T-helper 1 cell treated with Interleukin-12 subunit alpha and Interleukin-12 subunit beta and Interleukin-4 antibody, amounts not matched to agents 30 μg/mL and 1 μg/mL, for 36 hours (primary cell): ENCODE results near the gene ABHD14A.
A peak's percentile ranks its signal among the peaks of the same experiment; 100 is the strongest.

Experiments
- H3K27ac Mint-ChIP-seq: one replicate; pipeline ENCODE4 v1.8.0; 2021; ENCODE audit warnings: mild to moderate bottlenecking, mixed read lengths
- H3K27me3 Mint-ChIP-seq: one replicate; pipeline ENCODE4 v1.8.0; 2021; ENCODE audit warnings: low read depth, mixed read lengths
- H3K36me3 Mint-ChIP-seq: one replicate; pipeline ENCODE4 v1.8.0; 2021; ENCODE audit warnings: low read depth, mixed read lengths
- H3K4me1 Mint-ChIP-seq: one replicate; pipeline ENCODE4 v1.8.0; 2021; ENCODE audit warnings: low read depth, mixed read lengths
- H3K4me3 Mint-ChIP-seq: one replicate; pipeline ENCODE4 v1.8.0; 2021; ENCODE audit warnings: mild to moderate bottlenecking, moderate library complexity, mixed read lengths
- H3K9me3 Mint-ChIP-seq: one replicate; pipeline ENCODE4 v1.8.0; 2021; ENCODE audit warnings: mixed read lengths

Gene ABHD14A

GRCh38 chr3:51968883-51969678, 5.8 kb upstream of the ABHD14A start:
- Mint-ChIP-seq H3K4me1 (peaks cover 9% of the 10 kb centered on the region), H3K36me3 (no peaks in the 10 kb centered on the region), H3K27me3 (no peaks in the 10 kb centered on the region), H3K4me3 (peak overlapping the region; percentile 67), H3K27ac (peak overlapping the region; percentile 32), H3K9me3 (no peaks in the 10 kb centered on the region)

- Mint-ChIP-seq H3K9me3 (no peaks in the 10 kb centered on the region), H3K36me3 (no peaks in the 10 kb centered on the region), H3K4me3 (no peak overlapping the region), H3K27me3 (no peaks in the 10 kb centered on the region), H3K4me1 (peaks cover 14% of the 10 kb centered on the region), H3K27ac (no peak overlapping the region)
These were observed 5.0 kb upstream of the ABHD14A start for GRCh38 chr3:51969841-51970240.

GRCh38 chr3:51970606-51971300, 4.1 kb upstream of the ABHD14A start:
- Mint-ChIP-seq H3K36me3 (no peaks in the 10 kb centered on the region), H3K27me3 (no peaks in the 10 kb centered on the region), H3K27ac (no peak overlapping the region), H3K9me3 (no peaks in the 10 kb centered on the region), H3K4me1 (peaks cover 16% of the 10 kb centered on the region), H3K4me3 (peak overlapping the region; percentile 31)

GRCh38 chr3:51971350-51971749, 3.5 kb upstream of the ABHD14A start:
- Mint-ChIP-seq H3K4me1 (peaks cover 16% of the 10 kb centered on the region), H3K27me3 (no peaks in the 10 kb centered on the region), H3K4me3 (no peak overlapping the region)

GRCh38 chr3:51974277-51974962, 444 bp upstream of the ABHD14A start:
- Mint-ChIP-seq H3K4me1 (peaks cover 23% of the 10 kb centered on the region), H3K36me3 (no peaks in the 10 kb centered on the region), H3K27me3 (no peaks in the 10 kb centered on the region), H3K4me3 (peak overlapping the region; percentile 94), H3K9me3 (no peaks in the 10 kb centered on the region), H3K27ac (peak overlapping the region; percentile 88)

More at GRCh38 chr3:51971350-51971749, 3.5 kb upstream of the ABHD14A start:
- H3K27ac Mint-ChIP-seq: no peak overlapping the region
- no peaks in the 10 kb centered on the region for H3K9me3 Mint-ChIP-seq
- H3K36me3 Mint-ChIP-seq: no peaks in the 10 kb centered on the region

GRCh38 chr3:51975852-51976549, 1.1 kb downstream of the ABHD14A start:
- Mint-ChIP-seq H3K4me1 (peaks cover 25% of the 10 kb centered on the region), H3K36me3 (peaks cover 3% of the 10 kb centered on the region), H3K27ac (peak overlapping the region; percentile 79), H3K27me3 (no peaks in the 10 kb centered on the region), H3K9me3 (no peaks in the 10 kb centered on the region), H3K4me3 (peak overlapping the region; percentile 90)

GRCh38 chr3:51977446-51978142, 2.7 kb downstream of the ABHD14A start:
- H3K4me1 Mint-ChIP-seq: peaks cover 34% of the 10 kb centered on the region
- peak overlapping the region; percentile 45 for H3K4me3 Mint-ChIP-seq
- H3K27ac Mint-ChIP-seq: peak overlapping the region; percentile 53
- H3K36me3 Mint-ChIP-seq: peaks cover 4% of the 10 kb centered on the region
- no peaks in the 10 kb centered on the region for H3K9me3 Mint-ChIP-seq
- no peaks in the 10 kb centered on the region for H3K27me3 Mint-ChIP-seq

GRCh38 chr3:51978143-51978502, 3.3 kb downstream of the ABHD14A start:
- Mint-ChIP-seq H3K9me3 (no peaks in the 10 kb centered on the region), H3K27ac (no peak overlapping the region), H3K36me3 (peaks cover 6% of the 10 kb centered on the region)

DNA sequence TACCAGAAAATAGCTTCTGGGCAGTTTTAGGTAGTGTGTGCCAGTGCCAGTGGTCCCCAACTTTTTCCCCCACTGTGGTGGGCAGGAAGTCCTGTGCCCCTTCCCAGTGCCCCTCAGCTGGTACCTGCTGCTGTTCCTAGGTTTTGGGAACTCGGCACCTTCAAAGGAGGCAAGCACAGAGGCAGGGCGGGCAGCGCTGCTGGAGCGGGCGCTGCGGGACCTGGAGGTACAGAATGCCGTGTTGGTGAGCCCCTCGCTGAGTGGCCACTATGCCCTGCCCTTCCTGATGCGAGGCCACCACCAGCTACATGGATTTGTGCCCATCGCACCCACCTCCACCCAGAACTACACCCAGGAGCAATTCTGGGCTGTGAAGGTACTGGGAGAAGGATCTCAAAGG, 5.4 kb downstream of the ABHD14A start:
- no peaks in the 10 kb centered on the region for H3K9me3 Mint-ChIP-seq

More at GRCh38 chr3:51978143-51978502, 3.3 kb downstream of the ABHD14A start:
- peaks cover 36% of the 10 kb centered on the region for H3K4me1 Mint-ChIP-seq
- no peaks in the 10 kb centered on the region for H3K27me3 Mint-ChIP-seq
- no peak overlapping the region for H3K4me3 Mint-ChIP-seq

DNA sequence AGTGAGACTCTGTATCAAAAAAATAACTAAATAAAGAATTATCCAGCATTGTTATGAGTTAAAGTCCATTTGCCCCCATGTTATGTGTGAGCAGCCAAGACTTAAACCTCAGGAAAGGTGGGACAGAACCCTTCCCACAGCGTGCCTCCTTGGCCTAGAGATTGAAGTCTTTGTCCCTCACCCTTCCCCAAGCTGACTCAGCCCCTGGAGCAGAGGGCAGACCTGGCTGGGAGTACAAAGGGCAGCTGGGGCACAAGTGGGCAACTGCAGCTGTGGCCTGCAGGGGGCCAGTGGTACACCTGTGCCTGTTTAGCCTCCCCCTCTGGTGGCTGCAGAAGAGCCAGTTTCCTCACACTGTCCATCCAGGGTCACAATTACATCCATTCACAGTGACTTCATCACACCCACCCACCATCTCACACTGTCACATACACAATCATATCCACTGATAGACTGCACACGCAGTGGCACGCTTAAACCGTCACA, 7.5 kb downstream of the ABHD14A start:
- Mint-ChIP-seq H3K9me3 (no peaks in the 10 kb centered on the region), H3K4me3 (peak overlapping the region; percentile 93), H3K4me1 (peaks cover 20% of the 10 kb centered on the region), H3K27ac (peak overlapping the region; percentile 93), H3K27me3 (no peaks in the 10 kb centered on the region), H3K36me3 (peaks cover 6% of the 10 kb centered on the region)

More for the DNA sequence above, 5.4 kb downstream of the ABHD14A start:
- Mint-ChIP-seq H3K36me3 (peaks cover 6% of the 10 kb centered on the region), H3K27me3 (no peaks in the 10 kb centered on the region), H3K27ac (no peak overlapping the region), H3K4me3 (no peak overlapping the region), H3K4me1 (peaks cover 33% of the 10 kb centered on the region)

- Mint-ChIP-seq H3K9me3 (no peaks in the 10 kb centered on the region), H3K27ac (peak within 1 kb of the TSS; percentile 93), H3K4me1 (peaks cover 20% of the 10 kb centered on the region), H3K36me3 (peaks cover 6% of the 10 kb centered on the region), H3K27me3 (no peaks in the 10 kb centered on the region), H3K4me3 (peak within 1 kb of the TSS; percentile 93)
These were observed 8.1 kb downstream of the ABHD14A start, which contains the start of gene ACY1 for GRCh38 chr3:51982838-51983577. Gene ACY1, plus strand, starts transcription at chr3:51983535. Its CDS starts 530 bp downstream, at chr3:51984065.

DNA sequence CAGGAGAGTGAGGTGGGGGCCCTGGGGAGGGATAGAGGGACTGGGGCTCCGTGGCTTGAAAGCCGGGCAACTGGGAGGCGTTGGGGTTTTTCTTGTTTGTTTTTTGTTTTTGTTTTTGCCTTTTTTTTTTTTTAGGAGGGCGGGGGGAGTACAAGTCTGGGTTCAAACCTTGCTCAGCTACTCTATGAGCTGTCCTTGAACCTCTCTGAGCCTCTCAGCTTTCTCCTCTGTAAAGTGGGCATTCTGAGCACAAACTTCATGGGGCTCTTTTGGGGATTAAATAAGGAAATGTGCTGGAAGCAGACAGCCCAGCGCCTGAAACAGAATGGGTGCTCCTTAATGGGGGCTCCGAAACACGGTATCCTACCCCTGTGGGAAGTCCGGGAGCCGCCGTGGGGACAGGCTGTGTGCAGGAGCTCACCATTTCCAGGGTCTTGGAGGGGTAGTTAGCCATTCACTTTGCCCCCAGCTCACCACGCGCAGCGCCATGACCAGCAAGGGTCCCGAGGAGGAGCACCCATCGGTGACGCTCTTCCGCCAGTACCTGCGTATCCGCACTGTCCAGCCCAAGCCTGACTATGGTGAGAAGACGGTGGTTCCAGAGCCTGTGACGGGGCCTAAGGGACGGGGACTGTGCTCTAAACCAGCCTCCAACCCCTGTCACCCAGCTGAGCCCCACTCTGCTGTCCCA, 8.9 kb downstream of the ABHD14A start:
- Mint-ChIP-seq H3K4me3 (peak overlapping the region; percentile 93), H3K36me3 (peaks cover 6% of the 10 kb centered on the region), H3K27me3 (no peaks in the 10 kb centered on the region), H3K4me1 (peaks cover 21% of the 10 kb centered on the region), H3K9me3 (no peaks in the 10 kb centered on the region), H3K27ac (peak overlapping the region; percentile 91)
